ENCODE results near the gene CNOT3. TPM values are rescaled to one million over a fixed set of nuclear protein-coding genes. Genes with fewer than 3 reads are reported as not detected.

The CNOT3 gene
- total RNA-seq, 4 donors from 2014 or later = 18.0 to 27.9 (median 18.7) TPM

- Histone ChIP-seq H3K36me3 (peaks cover 77 to 100% (median 90%) of the 10 kb centered on the region in 3 donors), H3K4me3 (no peak overlapping the region), H3K4me1 (peaks cover 0 to 34% (median 0%) of the 10 kb centered on the region in 3 donors), H3K9me3 (no peaks in the 10 kb centered on the region), H3K27me3 (no peaks in the 10 kb centered on the region), H3K27ac (no peak overlapping the region)
- TF ChIP-seq, protein P1, sequence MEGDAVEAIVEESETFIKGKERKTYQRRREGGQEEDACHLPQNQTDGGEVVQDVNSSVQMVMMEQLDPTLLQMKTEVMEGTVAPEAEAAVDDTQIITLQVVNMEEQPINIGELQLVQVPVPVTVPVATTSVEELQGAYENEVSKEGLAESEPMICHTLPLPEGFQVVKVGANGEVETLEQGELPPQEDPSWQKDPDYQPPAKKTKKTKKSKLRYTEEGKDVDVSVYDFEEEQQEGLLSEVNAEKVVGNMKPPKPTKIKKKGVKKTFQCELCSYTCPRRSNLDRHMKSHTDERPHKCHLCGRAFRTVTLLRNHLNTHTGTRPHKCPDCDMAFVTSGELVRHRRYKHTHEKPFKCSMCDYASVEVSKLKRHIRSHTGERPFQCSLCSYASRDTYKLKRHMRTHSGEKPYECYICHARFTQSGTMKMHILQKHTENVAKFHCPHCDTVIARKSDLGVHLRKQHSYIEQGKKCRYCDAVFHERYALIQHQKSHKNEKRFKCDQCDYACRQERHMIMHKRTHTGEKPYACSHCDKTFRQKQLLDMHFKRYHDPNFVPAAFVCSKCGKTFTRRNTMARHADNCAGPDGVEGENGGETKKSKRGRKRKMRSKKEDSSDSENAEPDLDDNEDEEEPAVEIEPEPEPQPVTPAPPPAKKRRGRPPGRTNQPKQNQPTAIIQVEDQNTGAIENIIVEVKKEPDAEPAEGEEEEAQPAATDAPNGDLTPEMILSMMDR (IDR thresholded peaks at IDR 0.05) = no peak
- TF ChIP-seq POLR2A (IDR thresholded peaks at IDR 0.05) = no peak
- intact Hi-C loops (cut with DNase I) = no loop called here
- WGBS, 2 donors = 78 to 80% methylated on average over 16 to 23 of the region's 23 CpGs
- no peak for DNase-seq
Measured at GRCh38 chr19:54151362-54152035, 13.9 kb downstream of the CNOT3 start.

DNA sequence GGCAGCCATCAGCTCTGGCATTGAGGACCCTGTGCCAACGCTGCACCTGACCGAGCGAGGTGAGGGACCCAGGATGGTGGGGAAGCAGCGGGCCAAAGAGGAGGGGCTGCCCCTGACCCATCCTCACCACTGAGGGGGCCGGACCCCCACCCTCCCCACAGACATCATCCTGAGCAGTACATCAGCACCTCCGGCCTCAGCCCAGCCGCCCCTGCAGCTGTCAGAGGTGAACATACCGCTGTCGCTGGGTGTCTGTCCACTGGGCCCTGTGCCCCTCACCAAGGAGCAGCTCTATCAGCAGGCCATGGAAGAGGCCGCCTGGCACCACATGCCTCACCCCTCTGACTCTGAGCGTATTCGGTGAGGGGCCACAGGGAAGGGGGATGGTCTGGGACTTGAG lies 14.7 kb downstream of the CNOT3 start:
- Histone ChIP-seq H3K36me3 (peaks cover 73 to 100% (median 90%) of the 10 kb centered on the region in 3 donors), H3K9me3 (no peaks in the 10 kb centered on the region), H3K4me1 (peaks cover 0 to 36% (median 0%) of the 10 kb centered on the region in 3 donors), H3K27ac (no peak overlapping the region), H3K27me3 (no peaks in the 10 kb centered on the region), H3K4me3 (no peak overlapping the region)
- intact Hi-C loops (cut with DNase I) = no loop called here
- no peak for TF ChIP-seq POLR2A (IDR thresholded peaks at IDR 0.05)
- TF ChIP-seq, protein P1 (IDR thresholded peaks at IDR 0.05) = no peak
- no peak for DNase-seq
- WGBS, 2 donors = 90% methylated on average over 4 of the region's 12 CpGs; no CpG with 5 or more reads in 1 of the 2 donors

GRCh38 chr19:54152878-54153524 lies 15.4 kb downstream of the CNOT3 start:
- Histone ChIP-seq H3K9me3 (no peaks in the 10 kb centered on the region), H3K36me3 (peaks cover 68 to 100% (median 92%) of the 10 kb centered on the region in 3 donors), H3K27ac (peak overlapping the region in 2 of 4 donors; percentile 6 to 17), H3K4me3 (no peak overlapping the region), H3K4me1 (peaks cover 0 to 39% (median 3%) of the 10 kb centered on the region in 3 donors), H3K27me3 (no peaks in the 10 kb centered on the region)
- WGBS, 2 donors = 82 to 83% methylated on average over 10 to 13 of the region's 25 CpGs
- no peak for TF ChIP-seq POLR2A (IDR thresholded peaks at IDR 0.05)
- TF ChIP-seq, protein P1 (IDR thresholded peaks at IDR 0.05) = no peak
- intact Hi-C loops (cut with DNase I) = no loop called here
- no peak for DNase-seq

DNA sequence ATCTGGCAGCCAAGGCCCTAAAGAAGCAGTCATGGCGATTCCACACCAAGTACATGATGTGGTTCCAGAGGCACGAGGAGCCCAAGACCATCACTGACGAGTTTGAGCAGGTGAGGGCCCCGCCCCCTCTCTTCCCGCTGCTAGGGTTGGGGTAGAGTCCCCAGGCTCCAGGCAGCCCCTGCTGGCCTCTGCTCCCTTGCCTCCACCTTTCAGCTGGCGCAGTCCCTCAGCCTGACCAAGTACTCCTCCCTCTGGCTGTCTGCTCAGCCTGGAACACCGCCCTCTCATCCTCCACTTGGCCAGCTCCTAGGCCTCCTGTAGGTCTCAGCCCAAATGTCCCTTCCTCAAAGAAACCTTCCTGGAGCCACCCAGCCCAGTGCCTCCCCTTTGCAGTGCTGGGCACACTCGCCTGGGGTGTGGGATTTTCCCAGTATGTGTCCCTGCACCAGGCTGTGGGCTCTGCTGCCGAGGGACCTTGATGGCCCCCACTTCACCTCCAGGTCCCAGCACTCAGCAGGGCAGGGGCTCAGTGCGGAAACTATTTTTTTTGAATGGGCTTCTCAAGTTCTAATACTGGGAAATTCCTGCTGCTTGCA lies 16.3 kb downstream of the CNOT3 start:
- H3K36me3 ChIP-seq = peaks cover 60 to 94% (median 84%) of the 10 kb centered on the region in 3 donors
- intact Hi-C loops (cut with DNase I) = no loop called here

More for the DNA sequence above, 16.3 kb downstream of the CNOT3 start:
- Histone ChIP-seq H3K9me3 (no peaks in the 10 kb centered on the region), H3K27ac (peak overlapping the region in 2 of 4 donors; percentile 6 to 31), H3K27me3 (no peaks in the 10 kb centered on the region), H3K4me3 (no peak overlapping the region), H3K4me1 (peaks cover 6 to 41% (median 11%) of the 10 kb centered on the region in 3 donors)
- no peak for DNase-seq
- WGBS, 2 donors = 69 to 89% methylated on average over 4 to 7 of the region's 10 CpGs
- TF ChIP-seq, protein P1 (IDR thresholded peaks at IDR 0.05) = no peak
- no peak for TF ChIP-seq POLR2A (IDR thresholded peaks at IDR 0.05)
